CD4-positive, alpha-beta T cell treated with Interleukin-15 for 1 hour (primary cell): ENCODE results near the gene CDRT15.
A peak's percentile ranks its signal among the peaks of the same experiment; 100 is the strongest.
"Not testable (repeated sequence)": the region's sequence is repeated elsewhere in the genome, so short reads cannot be mapped to it uniquely, and the experiment has no call there.

Experiments
- DNase-seq: peaks from one replicate; pipeline ENCODE4 v3.0.0-alpha.2; 2020

The CDRT15 gene

GRCh38 chr17:14205992-14206461 is 30.6 kb downstream of the CDRT15 start:
- peak; percentile 53 for DNase-seq

DNA sequence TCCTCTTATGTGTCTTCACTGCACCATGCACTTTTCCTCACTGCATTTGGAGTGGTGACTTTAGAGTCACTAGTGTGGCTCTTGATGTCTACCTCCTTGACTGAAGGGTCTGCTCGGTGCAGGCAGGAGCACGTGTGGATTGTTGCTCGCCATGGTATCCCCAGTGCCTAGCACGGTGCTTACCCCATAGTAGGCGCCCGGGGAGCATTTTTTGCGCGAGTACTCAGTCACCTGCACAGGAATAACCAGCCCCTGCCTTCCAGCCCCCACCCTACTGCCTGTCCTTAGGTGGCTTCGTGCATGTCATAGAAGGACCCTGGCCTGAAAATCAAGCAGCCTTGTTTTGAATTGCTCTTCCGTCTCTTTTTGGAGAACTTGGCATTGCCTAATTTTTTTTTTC is 31.3 kb downstream of the CDRT15 start:
- no peak for DNase-seq

DNA sequence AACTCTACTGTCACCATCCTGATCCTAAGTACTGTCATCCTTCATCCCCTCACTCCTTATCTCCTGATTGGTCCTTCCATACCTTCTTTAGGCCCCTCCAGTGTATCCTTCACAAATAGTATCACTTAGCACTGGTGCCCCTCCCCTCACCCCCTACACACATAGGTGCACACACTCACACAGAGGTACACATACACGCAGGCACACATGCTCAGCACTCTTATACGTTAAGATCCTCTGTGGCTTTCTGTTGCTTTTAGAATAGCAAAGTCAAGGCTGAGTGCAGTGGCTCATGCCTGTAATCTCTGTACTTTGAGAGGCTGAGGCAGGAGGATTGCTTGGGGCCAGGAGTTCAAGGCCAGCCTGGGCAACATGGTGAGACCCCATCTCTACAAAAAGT is 32.1 kb downstream of the CDRT15 start:
- no peak for DNase-seq

DNA sequence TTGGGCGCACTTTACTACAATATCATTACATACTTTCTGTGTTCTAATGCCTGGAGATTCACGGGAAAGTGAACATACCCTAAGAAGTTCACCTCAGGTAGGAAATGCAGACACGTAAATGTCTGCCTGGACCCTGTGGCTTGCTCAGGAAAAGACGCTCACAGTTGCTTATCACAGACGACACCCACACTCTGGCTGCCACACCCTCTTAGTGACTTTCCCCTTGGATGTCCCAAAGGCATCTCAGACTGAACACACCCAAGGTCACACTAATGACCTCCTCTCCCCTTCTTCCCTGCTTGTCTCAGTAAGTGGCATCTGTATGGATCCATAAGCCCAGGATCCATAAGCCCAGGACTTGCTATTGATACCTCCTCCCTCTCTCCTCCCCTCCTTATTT is 32.6 kb downstream of the CDRT15 start:
- DNase-seq: no peak

GRCh38 chr17:14203388-14203787 is 33.3 kb downstream of the CDRT15 start:
- no peak for DNase-seq

DNA sequence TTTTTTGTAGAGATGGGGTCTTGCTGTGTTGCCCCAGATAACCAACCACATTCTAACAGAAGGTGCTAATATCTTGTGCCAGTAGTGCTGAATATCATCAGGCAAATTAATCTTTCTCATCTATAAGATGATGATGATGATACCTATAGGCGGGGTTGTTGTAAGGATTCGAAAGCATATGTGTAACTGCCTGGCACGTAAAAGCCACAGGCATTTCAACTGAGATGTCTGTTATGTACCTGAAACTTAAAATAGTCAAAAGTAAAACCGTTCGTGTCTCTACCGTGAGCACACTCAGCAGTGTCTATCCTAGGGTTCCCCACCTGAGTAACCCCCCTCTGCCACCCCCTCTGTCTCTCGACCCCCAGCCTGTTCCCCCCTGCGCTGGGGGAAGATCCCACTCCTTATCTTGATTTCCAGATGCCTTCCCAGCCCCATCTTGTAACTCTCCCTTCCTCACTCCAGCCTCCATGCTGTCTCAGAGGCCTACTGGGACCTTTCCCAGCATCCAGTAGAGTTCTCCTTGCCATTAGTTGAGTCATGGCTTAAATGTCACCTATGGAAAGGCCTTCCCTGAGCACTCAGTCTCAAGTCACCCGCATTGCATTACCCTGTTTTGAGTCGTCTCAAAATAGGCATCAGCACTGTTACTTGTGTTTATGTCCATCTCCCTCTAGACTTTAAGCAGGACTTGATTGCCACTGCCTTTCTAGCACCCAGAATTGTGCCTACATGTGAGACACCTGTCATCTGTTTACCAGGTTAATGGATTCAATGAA is 34.1 kb downstream of the CDRT15 start:
- no peak for DNase-seq

GRCh38 chr17:14201988-14202380 is 34.7 kb downstream of the CDRT15 start:
- no peak for DNase-seq

GRCh38 chr17:14201021-14201987 is 35.4 kb downstream of the CDRT15 start:
- peak; percentile 66 for DNase-seq

- DNase-seq: no peak
These were observed 36.3 kb downstream of the CDRT15 start for GRCh38 chr17:14200354-14200753.

GRCh38 chr17:14199601-14200000 is 37.1 kb downstream of the CDRT15 start:
- no peak for DNase-seq

DNA sequence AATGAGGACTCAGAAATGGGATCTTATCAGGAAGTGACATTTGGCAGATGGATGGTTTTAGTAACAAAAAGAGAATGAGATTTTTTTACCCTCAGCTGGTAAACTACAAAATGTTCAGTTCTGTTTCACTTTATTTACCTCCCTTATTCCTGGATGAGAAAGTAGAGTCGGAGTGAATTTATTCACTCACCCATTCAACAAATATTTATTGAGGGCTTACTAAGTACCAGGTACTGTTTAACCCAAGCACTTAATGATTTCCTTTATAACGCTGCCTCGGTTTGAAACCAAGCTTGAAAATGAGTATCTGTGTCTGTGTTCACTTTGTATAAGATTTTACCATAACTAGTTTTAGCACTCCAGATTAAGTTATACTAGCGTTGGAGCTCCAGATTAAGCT is 38.1 kb downstream of the CDRT15 start:
- no peak for DNase-seq

- DNase-seq: no peak
These were observed 38.6 kb downstream of the CDRT15 start for GRCh38 chr17:14198013-14198412.

- no peak for DNase-seq
These were observed 39.1 kb downstream of the CDRT15 start for GRCh38 chr17:14197586-14197985.

DNA sequence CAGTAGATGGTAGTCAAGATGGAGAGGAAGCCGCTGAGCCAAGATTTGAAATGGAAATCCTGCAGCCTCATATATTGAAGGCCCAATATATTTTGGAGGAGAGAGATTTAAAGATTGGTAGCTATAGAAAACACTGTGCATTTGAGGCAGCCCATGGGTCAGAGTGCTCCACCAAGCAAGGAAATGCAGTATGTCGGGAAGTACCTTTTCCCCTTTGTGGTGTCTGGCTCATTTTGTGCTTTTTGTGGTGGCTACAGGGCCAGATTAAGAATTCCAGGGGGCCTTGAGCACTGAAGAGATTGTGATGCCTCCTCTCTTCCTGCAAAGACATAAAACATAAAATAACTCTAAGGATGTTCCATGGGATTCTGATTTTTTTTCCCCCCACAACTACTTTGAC is 39.6 kb downstream of the CDRT15 start:
- no peak for DNase-seq

- no peak for DNase-seq
These were observed 40.2 kb downstream of the CDRT15 start for GRCh38 chr17:14196377-14196997.

GRCh38 chr17:14192636-14193344 is 43.9 kb downstream of the CDRT15 start:
- not testable (repeated sequence) for DNase-seq

DNA sequence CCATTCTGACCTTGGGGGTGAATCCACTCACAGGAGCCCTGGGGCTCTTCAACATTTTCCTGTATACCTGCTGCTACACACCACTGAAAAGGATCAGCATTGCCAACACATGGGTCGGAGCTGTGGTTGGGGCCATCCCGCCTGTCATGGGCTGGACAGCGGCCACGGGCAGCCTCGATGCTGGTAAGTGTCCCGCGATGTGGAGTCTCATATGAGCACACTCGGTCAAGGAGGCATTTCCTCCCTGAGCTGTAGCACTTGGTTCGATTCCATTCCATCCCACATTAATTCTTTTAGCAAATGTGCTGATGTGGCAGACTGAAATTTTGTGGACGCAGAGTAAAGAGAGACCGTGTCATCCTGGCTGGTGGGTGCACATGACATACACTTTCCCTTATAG is 44.6 kb downstream of the CDRT15 start:
- DNase-seq: not testable (repeated sequence)

- DNase-seq: not testable (repeated sequence)
These were observed 45.2 kb downstream of the CDRT15 start for GRCh38 chr17:14191469-14191868.

GRCh38 chr17:14190774-14191173 is 45.9 kb downstream of the CDRT15 start:
- not testable (repeated sequence) for DNase-seq

DNA sequence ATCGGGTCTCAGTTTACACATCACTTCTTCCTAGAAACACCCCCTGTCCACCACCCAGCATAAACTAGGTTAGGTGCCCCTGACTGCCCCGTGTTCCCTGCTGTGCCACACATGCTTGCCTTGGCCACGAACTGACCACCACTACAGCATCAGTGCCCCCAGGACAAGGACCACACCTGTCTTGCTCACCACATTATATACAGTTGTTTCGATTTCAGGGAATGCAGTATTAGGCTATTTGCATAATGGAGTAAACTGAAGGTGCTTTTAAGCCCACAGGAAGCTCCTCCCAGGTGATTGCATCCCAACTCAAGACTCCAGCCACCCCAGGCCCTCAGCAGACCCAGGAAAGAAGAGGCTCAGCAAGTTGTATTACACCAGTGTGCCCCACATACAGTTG is 50.2 kb downstream of the CDRT15 start:
- not testable (repeated sequence) for DNase-seq
